Activated CD4-positive, alpha-beta T cell treated with anti-CD3 and anti-CD28 coated beads, Interleukin-2, amount 10 ng/mL, durations not matched to agents 7 days and 5 days (primary cell): ENCODE measurements around the gene AFF3. TPM values are rescaled to one million over a fixed set of nuclear protein-coding genes. Genes with fewer than 3 reads are reported as not detected.
"Not testable (repeated sequence)": the region's sequence is repeated elsewhere in the genome, so short reads cannot be mapped to it uniquely, and the experiment has no call there.

Experiments
- CTCF ChIA-PET: fragments of 350-600 bp; sonication (Branson Sonifier 250); formaldehyde crosslinking; loops from one replicate; lab custom pipeline; 2021; ENCODE audit warnings: antibody characterized with exemption; lab: Charles Lee
- POLR2A ChIA-PET: fragments of 350-600 bp; sonication (Branson Sonifier 250); formaldehyde crosslinking; loops from one replicate; lab custom pipeline; 2021; ENCODE audit warnings: antibody characterized with exemption; lab: Charles Lee
- DNase-seq: peaks from one replicate; pipeline ENCODE4 v3.0.0-alpha.2; 2020
- H3K27ac Mint-ChIP-seq: one replicate; pipeline ENCODE4 v1.8.0; 2021; ENCODE audit warnings: mild to moderate bottlenecking, moderate library complexity, mixed read lengths
- H3K27me3 Mint-ChIP-seq: one replicate; pipeline ENCODE4 v1.8.0; 2021; ENCODE audit warnings: mixed read lengths
- H3K36me3 Mint-ChIP-seq: one replicate; pipeline ENCODE4 v1.8.0; 2021; ENCODE audit warnings: low read depth, mixed read lengths
- H3K4me1 Mint-ChIP-seq: one replicate; pipeline ENCODE4 v1.8.0; 2021; ENCODE audit warnings: mixed read lengths
- H3K4me3 Mint-ChIP-seq: one replicate; pipeline ENCODE4 v1.8.0; 2021; ENCODE audit warnings: mild to moderate bottlenecking, moderate library complexity, mixed read lengths
- H3K9me3 Mint-ChIP-seq: one replicate; pipeline ENCODE4 v1.8.0; 2021; ENCODE audit warnings: mixed read lengths
- total RNA-seq, 2 experiments: library from RNA; stranded (reverse); gene quantifications; one replicate each; pipeline ENCODE4 v1.2.3, GENCODE V29; 2021

AFF3 gene
- total RNA-seq, 2 experiments from 2014 or later: 7.4 to 13.0 TPM

- DNase-seq: no peak
- CTCF ChIA-PET: interaction anchor here (0.5 to 0.7 kb wide), 2 partner anchors 31 to 661 kb away, joined by 3 read pairs; no protein-coding TSS in a partner anchor
- Mint-ChIP-seq H3K27ac (no peak overlapping the region), H3K4me1 (no peaks in the 10 kb centered on the region), H3K9me3 (peaks cover 13% of the 10 kb centered on the region), H3K36me3 (no peaks in the 10 kb centered on the region), H3K27me3 (no peaks in the 10 kb centered on the region), H3K4me3 (no peak overlapping the region)
- POLR2A ChIA-PET: no interaction called here
Observed at GRCh38 chr2:99779276-99779675, 363.1 kb downstream of the AFF3 start.

DNA sequence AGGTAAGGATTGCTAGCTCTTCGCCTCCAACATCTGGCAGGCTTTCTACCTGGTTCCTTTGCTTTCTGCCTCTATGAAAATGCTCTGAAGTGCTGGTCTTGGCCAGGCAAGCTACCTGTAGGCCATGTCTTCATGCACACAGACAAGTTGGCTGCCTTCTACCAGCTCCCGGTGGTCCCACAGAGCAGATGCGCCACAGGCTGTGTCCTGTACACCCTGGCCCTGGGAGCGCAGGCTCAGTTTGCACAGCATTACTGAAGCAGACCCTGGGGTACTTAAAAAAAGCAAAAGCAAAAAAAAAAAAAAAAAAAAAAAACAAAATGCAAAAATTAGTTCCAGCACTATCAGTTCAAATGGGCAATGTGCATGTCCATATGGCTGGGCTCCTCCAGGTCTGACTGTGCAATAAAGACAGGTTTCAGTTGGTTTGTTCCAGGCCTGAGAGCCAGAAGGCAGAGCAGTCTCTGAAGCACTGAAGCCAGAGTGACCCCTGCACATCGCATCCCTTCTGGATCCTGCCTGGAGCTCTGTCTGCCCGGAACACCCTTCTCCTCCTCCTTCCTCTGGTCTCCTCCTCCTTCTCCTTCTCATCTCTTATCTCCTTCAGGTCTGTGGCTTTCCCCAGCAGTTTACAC lies 364.6 kb downstream of the AFF3 start:
- Mint-ChIP-seq H3K36me3 (no peaks in the 10 kb centered on the region), H3K9me3 (peaks cover 15% of the 10 kb centered on the region), H3K4me3 (no peak overlapping the region), H3K27ac (no peak overlapping the region), H3K27me3 (no peaks in the 10 kb centered on the region), H3K4me1 (no peaks in the 10 kb centered on the region)
- DNase-seq: no peak
- ChIA-PET POLR2A (no interaction called here), CTCF (no interaction called here)

DNA sequence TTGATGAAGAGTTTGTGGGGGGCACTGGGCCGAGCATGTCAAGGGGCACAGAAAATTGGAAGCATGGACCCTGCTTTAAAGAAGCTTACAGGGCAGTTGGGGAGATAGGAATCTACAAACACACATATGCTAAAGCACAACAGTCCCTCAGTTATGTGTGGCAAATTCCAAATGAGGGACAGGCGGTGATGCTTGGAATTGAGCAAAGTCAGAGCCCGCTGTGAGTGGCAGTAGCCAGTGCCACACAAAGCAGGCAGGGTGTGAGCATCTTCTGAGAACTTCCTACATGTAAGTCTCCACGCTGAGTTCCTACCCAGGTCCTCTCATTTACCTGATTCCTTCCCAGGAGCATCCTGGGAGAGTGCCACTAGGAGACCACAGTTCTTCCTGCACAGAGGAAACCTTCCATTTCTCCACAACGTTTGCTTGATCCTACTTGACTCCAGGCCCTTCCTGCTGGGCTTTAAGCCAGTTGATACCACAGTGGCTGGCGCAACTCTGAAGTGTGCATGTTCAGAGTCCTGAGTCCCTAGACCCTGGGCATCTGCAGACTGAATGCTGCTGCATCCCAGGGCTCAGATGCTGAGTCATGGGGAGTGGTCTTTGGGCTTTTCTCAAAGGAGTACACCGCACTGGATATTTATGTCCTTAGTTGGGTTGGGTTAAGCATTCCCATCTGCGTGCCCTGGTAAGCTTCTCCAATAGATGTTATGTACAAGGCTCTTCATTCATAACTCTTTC lies 365.3 kb downstream of the AFF3 start:
- Mint-ChIP-seq H3K9me3 (peaks cover 15% of the 10 kb centered on the region), H3K4me1 (no peaks in the 10 kb centered on the region), H3K4me3 (no peak overlapping the region), H3K27ac (no peak overlapping the region), H3K36me3 (no peaks in the 10 kb centered on the region), H3K27me3 (no peaks in the 10 kb centered on the region)
- no peak for DNase-seq
- ChIA-PET POLR2A (no interaction called here), CTCF (no interaction called here)

GRCh38 chr2:99776206-99776905 lies 366.0 kb downstream of the AFF3 start:
- ChIA-PET POLR2A (no interaction called here), CTCF (no interaction called here)
- H3K4me3 Mint-ChIP-seq: no peak overlapping the region
- H3K4me1 Mint-ChIP-seq: no peaks in the 10 kb centered on the region
- H3K27ac Mint-ChIP-seq: no peak overlapping the region
- DNase-seq: no peak
- no peaks in the 10 kb centered on the region for H3K36me3 Mint-ChIP-seq
- H3K9me3 Mint-ChIP-seq: peaks cover 15% of the 10 kb centered on the region
- H3K27me3 Mint-ChIP-seq: no peaks in the 10 kb centered on the region

GRCh38 chr2:99775585-99775984 lies 366.8 kb downstream of the AFF3 start:
- Mint-ChIP-seq H3K9me3 (peaks cover 15% of the 10 kb centered on the region), H3K4me3 (no peak overlapping the region), H3K4me1 (no peaks in the 10 kb centered on the region), H3K27ac (no peak overlapping the region), H3K27me3 (no peaks in the 10 kb centered on the region), H3K36me3 (no peaks in the 10 kb centered on the region)
- POLR2A ChIA-PET: no interaction called here
- CTCF ChIA-PET: no interaction called here
- DNase-seq: no peak

GRCh38 chr2:99773642-99774041 lies 368.7 kb downstream of the AFF3 start:
- DNase-seq, H3K27ac Mint-ChIP-seq, H3K4me3 Mint-ChIP-seq, POLR2A ChIA-PET, H3K27me3 Mint-ChIP-seq, H3K36me3 Mint-ChIP-seq, H3K4me1 Mint-ChIP-seq, CTCF ChIA-PET: not testable (repeated sequence)
- H3K9me3 Mint-ChIP-seq: peaks cover 14% of the 10 kb centered on the region

DNA sequence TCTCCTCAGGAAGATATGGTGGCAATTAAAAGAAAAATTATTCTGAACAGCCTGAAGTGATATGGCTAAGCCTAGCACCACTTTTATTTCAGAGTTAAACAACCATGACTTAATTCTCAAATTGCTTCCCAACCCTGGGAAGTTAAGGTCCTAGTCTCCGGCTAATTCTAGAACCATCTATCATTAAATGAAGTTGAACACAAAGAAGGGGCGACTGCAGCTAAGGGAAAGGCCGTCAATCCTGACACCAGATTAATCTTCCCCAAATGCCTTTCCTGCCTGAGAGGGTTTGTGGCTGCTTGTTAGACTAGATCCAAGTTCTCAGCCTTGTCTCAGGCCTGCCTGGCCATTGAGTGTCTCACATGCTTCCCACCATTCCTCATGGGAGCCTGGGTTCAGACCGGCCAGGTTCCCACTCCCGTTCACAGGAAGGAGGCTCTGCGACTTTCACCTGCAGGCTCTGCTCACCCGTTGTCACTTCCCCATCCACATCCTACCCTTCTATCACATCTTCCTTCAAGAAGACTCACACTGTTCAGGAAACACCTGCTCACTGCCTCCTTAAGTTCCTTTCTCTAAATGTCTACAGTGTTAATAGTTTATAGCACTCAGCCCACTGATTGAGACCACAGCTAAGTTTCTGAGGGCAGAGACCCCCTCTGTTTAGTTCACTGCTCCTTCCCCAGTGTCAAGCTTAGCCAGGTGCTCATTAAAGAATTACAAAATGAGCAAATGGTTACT lies 369.6 kb downstream of the AFF3 start:
- CTCF ChIA-PET: no interaction called here
- POLR2A ChIA-PET: no interaction called here
- Mint-ChIP-seq H3K9me3 (peaks cover 9% of the 10 kb centered on the region), H3K27me3 (no peaks in the 10 kb centered on the region), H3K4me1 (no peaks in the 10 kb centered on the region), H3K27ac (no peak overlapping the region), H3K36me3 (no peaks in the 10 kb centered on the region), H3K4me3 (no peak overlapping the region)
- DNase-seq: no peak

GRCh38 chr2:99771681-99772333 lies 370.6 kb downstream of the AFF3 start:
- no peak overlapping the region for H3K27ac Mint-ChIP-seq
- ChIA-PET POLR2A (no interaction called here), CTCF (no interaction called here)
- no peaks in the 10 kb centered on the region for H3K36me3 Mint-ChIP-seq
- no peaks in the 10 kb centered on the region for H3K27me3 Mint-ChIP-seq
- no peaks in the 10 kb centered on the region for H3K4me1 Mint-ChIP-seq
- DNase-seq: no peak
- no peak overlapping the region for H3K4me3 Mint-ChIP-seq
- H3K9me3 Mint-ChIP-seq: peaks cover 9% of the 10 kb centered on the region

DNA sequence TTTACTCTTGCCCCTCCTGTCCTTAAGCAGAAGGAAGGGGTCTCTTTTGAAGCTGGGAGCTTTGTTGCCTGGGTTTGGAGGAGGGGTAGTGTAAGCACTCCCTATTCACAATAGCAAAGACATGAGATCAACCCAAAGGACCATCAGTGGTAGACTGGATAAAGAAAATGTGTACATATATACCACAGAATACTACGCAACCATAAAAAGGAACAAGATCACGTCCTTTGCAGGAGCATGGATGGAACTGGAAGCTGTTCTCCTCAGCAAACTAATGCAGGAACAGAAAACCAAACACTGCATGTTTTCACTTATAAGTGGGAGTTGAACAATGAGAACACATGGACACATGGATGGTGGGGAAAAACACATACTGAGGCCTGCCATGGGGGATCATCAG lies 371.5 kb downstream of the AFF3 start:
- Mint-ChIP-seq H3K27ac (no peak overlapping the region), H3K4me1 (no peaks in the 10 kb centered on the region), H3K4me3 (no peak overlapping the region), H3K9me3 (peaks cover 9% of the 10 kb centered on the region), H3K27me3 (no peaks in the 10 kb centered on the region), H3K36me3 (no peaks in the 10 kb centered on the region)
- ChIA-PET POLR2A (no interaction called here), CTCF (no interaction called here)
- no peak for DNase-seq

DNA sequence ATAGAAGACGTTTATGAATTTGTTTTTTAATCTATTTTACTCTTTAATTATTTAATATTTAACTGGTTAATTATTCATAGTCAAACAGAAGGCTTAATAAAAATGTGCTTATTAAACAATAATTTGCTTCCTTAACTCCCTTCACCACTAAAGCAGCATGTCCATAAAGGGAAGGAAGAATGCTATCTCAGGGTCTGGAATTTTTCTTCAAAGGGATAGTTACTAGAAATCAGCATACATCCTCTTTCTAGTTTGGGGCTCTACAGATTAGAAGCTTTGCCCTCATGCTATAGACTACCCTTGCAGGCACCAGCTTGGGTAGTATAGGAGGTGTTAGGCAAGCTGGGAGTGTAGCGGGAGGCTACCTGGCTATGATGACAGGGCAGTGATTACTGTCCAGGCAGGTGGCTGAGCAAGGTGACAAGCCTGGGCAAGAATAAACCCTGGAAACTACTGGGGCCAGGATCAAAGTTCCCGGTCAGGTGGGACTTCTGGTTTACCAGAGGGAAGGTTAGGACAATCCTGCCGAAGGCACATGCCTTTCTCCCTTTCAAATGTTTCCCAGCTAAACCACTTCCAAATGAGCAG lies 376.6 kb downstream of the AFF3 start:
- DNase-seq: no peak
- POLR2A ChIA-PET: no interaction called here
- Mint-ChIP-seq H3K4me1 (no peaks in the 10 kb centered on the region), H3K4me3 (no peak overlapping the region), H3K27me3 (no peaks in the 10 kb centered on the region), H3K27ac (no peak overlapping the region), H3K36me3 (no peaks in the 10 kb centered on the region), H3K9me3 (peaks cover 6% of the 10 kb centered on the region)
- CTCF ChIA-PET: no interaction called here

DNA sequence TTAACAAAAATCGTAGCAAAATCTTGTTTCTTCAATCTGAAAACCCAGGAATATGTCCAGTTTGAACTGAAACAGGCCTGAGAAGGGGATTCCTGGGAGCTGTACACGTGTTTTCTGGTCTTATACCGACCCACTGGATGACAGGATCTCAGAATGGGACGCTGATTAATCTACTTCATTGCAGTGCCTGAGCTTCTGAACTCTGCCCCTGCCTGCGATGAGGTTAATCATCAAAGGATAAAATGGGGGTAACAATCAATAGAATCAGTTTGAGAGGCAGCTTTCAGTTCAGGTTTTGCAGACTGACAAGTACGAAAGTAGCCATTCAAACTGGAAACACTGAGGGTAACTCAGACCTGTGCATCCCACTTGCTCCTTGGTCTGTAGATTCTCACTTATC lies 378.6 kb downstream of the AFF3 start:
- no peak overlapping the region for H3K27ac Mint-ChIP-seq
- no peaks in the 10 kb centered on the region for H3K27me3 Mint-ChIP-seq
- no peak overlapping the region for H3K4me3 Mint-ChIP-seq
- CTCF ChIA-PET: no interaction called here
- no peaks in the 10 kb centered on the region for H3K36me3 Mint-ChIP-seq
- POLR2A ChIA-PET: no interaction called here
- DNase-seq: no peak
- no peaks in the 10 kb centered on the region for H3K4me1 Mint-ChIP-seq
- peaks cover under 1% of the 10 kb centered on the region for H3K9me3 Mint-ChIP-seq

- ChIA-PET POLR2A (no interaction called here), CTCF (no interaction called here)
- Mint-ChIP-seq H3K4me1 (no peaks in the 10 kb centered on the region), H3K27me3 (no peaks in the 10 kb centered on the region), H3K36me3 (no peaks in the 10 kb centered on the region), H3K27ac (no peak overlapping the region), H3K4me3 (no peak overlapping the region), H3K9me3 (no peaks in the 10 kb centered on the region)
- DNase-seq: no peak
Observed at GRCh38 chr2:99762714-99763113, 379.7 kb downstream of the AFF3 start.
